Right hindlimb (tissue), 1 donor: ENCODE measurements around the gene ABO.
"Not testable (repeated sequence)": the region's sequence is repeated elsewhere in the genome, so short reads cannot be mapped to it uniquely, and the experiment has no call there.

Source experiments
- DNase-seq: peaks from one replicate; pipeline ENCODE4 v3.0.0-alpha.2; 2018

The ABO gene

GRCh38 chr9:133239533-133240090 is 35.4 kb downstream of the ABO start:
- DNase-seq, result no peak

- DNase-seq, result peak; percentile 47
Observed at GRCh38 chr9:133238851-133239532, 36.0 kb downstream of the ABO start.

GRCh38 chr9:133238272-133238850 is 36.6 kb downstream of the ABO start:
- DNase-seq, result peak; percentile 92

GRCh38 chr9:133237035-133237731 is 37.8 kb downstream of the ABO start:
- peak; percentile 53 for DNase-seq

- DNase-seq, result not testable (repeated sequence)
Observed at GRCh38 chr9:133236291-133237034, 38.5 kb downstream of the ABO start.

- no peak for DNase-seq
Observed at GRCh38 chr9:133235549-133236222, 39.3 kb downstream of the ABO start.

GRCh38 chr9:133234577-133235322 is 40.3 kb downstream of the ABO start:
- no peak for DNase-seq

- DNase-seq, result no peak
Observed at GRCh38 chr9:133233681-133234432, 41.1 kb downstream of the ABO start.

- not testable (repeated sequence) for DNase-seq
Observed at GRCh38 chr9:133231934-133232568, 43.0 kb downstream of the ABO start.

GRCh38 chr9:133230514-133230913 is 44.5 kb downstream of the ABO start:
- DNase-seq, result not testable (repeated sequence)

GRCh38 chr9:133230093-133230492 is 44.9 kb downstream of the ABO start:
- no peak for DNase-seq

- DNase-seq, result not testable (repeated sequence)
Observed at GRCh38 chr9:133228474-133229193, 46.4 kb downstream of the ABO start.

- not testable (repeated sequence) for DNase-seq
Observed at GRCh38 chr9:133227996-133228395, 47.0 kb downstream of the ABO start.

- no peak for DNase-seq
Observed at GRCh38 chr9:133227242-133227860, 47.6 kb downstream of the ABO start.

GRCh38 chr9:133226219-133227171 is 48.5 kb downstream of the ABO start:
- DNase-seq, result no peak

GRCh38 chr9:133225171-133226011 is 49.6 kb downstream of the ABO start:
- DNase-seq, result no peak

- peak; percentile 9 for DNase-seq
Observed at GRCh38 chr9:133224762-133225161, 50.2 kb downstream of the ABO start.
